Natural killer cell (primary cell): ENCODE data around the gene TTC23. TPM values are rescaled to one million over a fixed set of nuclear protein-coding genes. Genes with fewer than 3 reads are reported as not detected.

Source experiments
- ATAC-seq, 3 donors: fragments of 150-1000 bp in 2 of 3; fragments of 200-7000 bp in 1 of 3; cut with Tn5 transposase; 1 replicate in 1 of 3; 2 replicates in 2 of 3; pipeline ENCODE4 v1.10.0; 2021; ENCODE audit warnings: mild to moderate bottlenecking in 2 of 3, moderate library complexity in 2 of 3
- DNase-seq, 2 donors: peaks; one replicate each; pipeline versions ENCODE4 v3.0.0 to v3.0.0-alpha.2; 2013 to 2021; ENCODE audit warnings: mixed read lengths in 1 of 2
- H3K27ac ChIP-seq: one replicate; pipeline ENCODE4 v1.5.1; 2013; ENCODE audit warnings: mild to moderate bottlenecking, low read length
- H3K27me3 ChIP-seq: one replicate; pipeline ENCODE4 v1.6.1; 2013; ENCODE audit warnings: low read length; ENCODE audit not compliant: control insufficient read depth, insufficient read depth
- H3K36me3 ChIP-seq: one replicate; pipeline ENCODE4 v1.6.1; 2013; ENCODE audit warnings: low read length; ENCODE audit not compliant: control insufficient read depth, insufficient read depth
- H3K4me1 ChIP-seq: one replicate; pipeline ENCODE4 v1.6.1; 2013; ENCODE audit warnings: low read length; ENCODE audit not compliant: control insufficient read depth, insufficient read depth
- H3K4me3 ChIP-seq: one replicate; pipeline ENCODE4 v1.5.1; 2013; ENCODE audit warnings: low read length
- H3K9me3 ChIP-seq: one replicate; pipeline ENCODE4 v1.6.1; 2013; ENCODE audit warnings: low read length; ENCODE audit not compliant: control insufficient read depth, insufficient read depth
- H3K27ac Mint-ChIP-seq, 2 donors: one replicate each; pipeline ENCODE4 v1.8.0; 2022; ENCODE audit warnings: mild to moderate bottlenecking in 2 of 2, mixed read lengths in 2 of 2, moderate library complexity in 1 of 2
- H3K27me3 Mint-ChIP-seq, 2 donors: one replicate each; pipeline ENCODE4 v1.8.0; 2022; ENCODE audit warnings: low read depth in 2 of 2, mixed read lengths in 2 of 2
- H3K36me3 Mint-ChIP-seq: one replicate; pipeline ENCODE4 v1.8.0; 2022; ENCODE audit warnings: mixed read lengths
- H3K4me1 Mint-ChIP-seq, 2 donors: one replicate each; pipeline ENCODE4 v1.8.0; 2022; ENCODE audit warnings: mixed read lengths in 2 of 2
- H3K4me3 Mint-ChIP-seq: one replicate; pipeline ENCODE4 v1.8.0; 2022; ENCODE audit warnings: mild to moderate bottlenecking, moderate library complexity, mixed read lengths
- H3K9me3 Mint-ChIP-seq, 2 donors: one replicate each; pipeline ENCODE4 v1.8.0; 2022; ENCODE audit warnings: mixed read lengths in 2 of 2
- WGBS: methylation state at CpG from one replicate; pipeline ENCODE4 v1.1.7; 2013; ENCODE audit warnings: missing lambda C conversion rate; ENCODE audit not compliant: insufficient coverage; 5-methylcytosine and 5-hydroxymethylcytosine counted together
- intact Hi-C: fragments of 100-400 bp; cut with micrococcal nuclease; formaldehyde crosslinking; loops from one replicate; pipeline ENCODE4 v1.14.2; 2022
- total RNA-seq, 4 donors: library from RNA; stranded (reverse); fragments of 120-200 nt in 1 of 4; gene quantifications; one replicate each; pipeline versions ENCODE4 v1.2.3 to v1.2.4, GENCODE V29; 2013 to 2022
- TF ChIP-seq, protein P1 (sequence below): fragments of 200-600 bp; IDR thresholded peaks from one replicate; pipeline ENCODE4 v1.8.0; 2022; ENCODE audit warnings: antibody characterized with exemption

The TTC23 gene
- total RNA-seq, 3 donors from 2014 or later (not counting 1 experiment from before 2014, with no cell fraction given), result 0.75 to 1.1 (median 1.0) TPM

DNA sequence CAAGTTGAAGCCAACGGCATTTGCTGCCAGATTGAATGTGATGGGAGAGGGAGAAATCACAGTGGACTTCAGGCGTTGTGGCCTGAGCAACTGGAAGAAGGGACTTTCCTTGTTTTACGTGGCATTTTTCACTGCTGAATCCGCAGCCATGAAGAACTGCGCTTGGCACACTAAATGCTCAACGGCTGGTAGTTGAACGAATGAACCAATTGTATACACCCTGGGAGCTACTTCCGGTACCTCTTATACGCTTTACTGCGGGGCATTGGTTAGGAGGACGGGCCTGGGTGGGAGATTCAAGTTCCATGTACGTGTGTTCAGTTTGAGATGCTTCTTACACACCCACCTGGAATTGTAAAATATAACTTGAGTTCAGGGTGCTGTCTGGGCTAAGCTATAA, 139.3 kb downstream of the TTC23 start:
- Mint-ChIP-seq H3K36me3 (no peaks in the 10 kb centered on the region), H3K4me3 (no peak overlapping the region), H3K4me1 (peaks cover 0 to 8% of the 10 kb centered on the region in 2 donors), H3K27me3 (peaks cover 13% of the 10 kb centered on the region in 2 donors), H3K9me3 (no peaks in the 10 kb centered on the region), H3K27ac (no peak overlapping the region)
- Histone ChIP-seq H3K27ac (no peak overlapping the region), H3K4me3 (no peak overlapping the region), H3K9me3 (no peaks in the 10 kb centered on the region), H3K36me3 (no peaks in the 10 kb centered on the region), H3K27me3 (peaks cover 4% of the 10 kb centered on the region), H3K4me1 (peaks cover 8% of the 10 kb centered on the region)
- WGBS, result 95% methylated on average over 12 of the region's 12 CpGs
- ATAC-seq, result no peak
- intact Hi-C loops, result no loop called here
- no peak for DNase-seq
- TF ChIP-seq, protein P1, sequence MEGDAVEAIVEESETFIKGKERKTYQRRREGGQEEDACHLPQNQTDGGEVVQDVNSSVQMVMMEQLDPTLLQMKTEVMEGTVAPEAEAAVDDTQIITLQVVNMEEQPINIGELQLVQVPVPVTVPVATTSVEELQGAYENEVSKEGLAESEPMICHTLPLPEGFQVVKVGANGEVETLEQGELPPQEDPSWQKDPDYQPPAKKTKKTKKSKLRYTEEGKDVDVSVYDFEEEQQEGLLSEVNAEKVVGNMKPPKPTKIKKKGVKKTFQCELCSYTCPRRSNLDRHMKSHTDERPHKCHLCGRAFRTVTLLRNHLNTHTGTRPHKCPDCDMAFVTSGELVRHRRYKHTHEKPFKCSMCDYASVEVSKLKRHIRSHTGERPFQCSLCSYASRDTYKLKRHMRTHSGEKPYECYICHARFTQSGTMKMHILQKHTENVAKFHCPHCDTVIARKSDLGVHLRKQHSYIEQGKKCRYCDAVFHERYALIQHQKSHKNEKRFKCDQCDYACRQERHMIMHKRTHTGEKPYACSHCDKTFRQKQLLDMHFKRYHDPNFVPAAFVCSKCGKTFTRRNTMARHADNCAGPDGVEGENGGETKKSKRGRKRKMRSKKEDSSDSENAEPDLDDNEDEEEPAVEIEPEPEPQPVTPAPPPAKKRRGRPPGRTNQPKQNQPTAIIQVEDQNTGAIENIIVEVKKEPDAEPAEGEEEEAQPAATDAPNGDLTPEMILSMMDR, result no peak

DNA sequence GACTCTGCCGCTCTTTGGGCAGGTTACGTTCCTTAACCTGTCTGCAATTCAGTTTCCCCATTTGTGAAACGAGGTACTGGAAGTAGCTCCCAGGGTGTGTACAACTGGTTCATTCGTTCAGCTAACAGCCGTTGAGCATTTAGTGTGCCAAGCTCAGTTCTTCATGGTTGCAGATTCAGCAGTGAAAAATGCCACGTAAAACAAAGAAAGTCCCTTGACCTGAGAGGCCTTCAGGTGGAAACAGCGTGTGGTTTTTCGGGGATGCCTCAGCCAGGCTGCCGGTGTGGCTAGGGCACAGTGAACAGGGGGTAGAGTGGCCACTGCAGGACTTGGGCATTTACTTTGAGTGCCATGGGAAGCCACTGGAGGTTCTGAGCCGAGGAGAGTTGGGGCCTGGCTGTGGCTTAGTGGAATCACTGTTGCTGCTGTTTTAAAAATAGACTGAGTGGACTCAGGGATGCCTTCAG, 139.8 kb downstream of the TTC23 start:
- H3K4me1 Mint-ChIP-seq, result peaks cover 0 to 12% of the 10 kb centered on the region in 2 donors
- H3K9me3 Mint-ChIP-seq, result no peaks in the 10 kb centered on the region
- no peak overlapping the region for H3K4me3 Mint-ChIP-seq
- DNase-seq (no peak), ATAC-seq (no peak)
- H3K27ac ChIP-seq, result no peak overlapping the region
- H3K9me3 ChIP-seq, result no peaks in the 10 kb centered on the region
- TF ChIP-seq, protein P1, result no peak
- H3K4me1 ChIP-seq, result peaks cover 11% of the 10 kb centered on the region
- H3K36me3 Mint-ChIP-seq, result no peaks in the 10 kb centered on the region
- peaks cover 4% of the 10 kb centered on the region for H3K27me3 ChIP-seq
- H3K27ac Mint-ChIP-seq, result no peak overlapping the region
- H3K4me3 ChIP-seq, result no peak overlapping the region
- intact Hi-C loops, result no loop called here
- no peaks in the 10 kb centered on the region for H3K36me3 ChIP-seq
- 74% methylated on average over 10 of the region's 10 CpGs for WGBS
- H3K27me3 Mint-ChIP-seq, result peaks cover 13% of the 10 kb centered on the region in 2 donors

DNA sequence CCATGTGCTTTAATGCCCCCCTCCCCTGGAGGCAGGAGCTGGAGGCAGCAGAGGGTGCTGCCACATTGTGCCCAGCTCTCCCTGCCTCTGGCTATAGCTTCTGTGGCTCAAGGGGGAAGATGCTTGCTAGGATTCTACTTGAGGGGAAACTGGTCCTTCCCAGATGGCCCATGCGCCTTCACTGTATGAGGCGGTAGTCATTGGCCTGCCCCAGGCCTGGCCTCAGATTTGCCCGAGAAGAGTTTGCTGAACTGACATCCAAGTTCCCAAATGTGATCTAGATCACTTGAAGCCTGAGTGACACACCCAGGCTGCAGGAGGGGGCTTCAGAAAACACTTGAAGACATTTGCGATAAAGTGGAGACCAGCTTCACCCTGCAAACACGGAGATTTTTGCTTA, 140.4 kb downstream of the TTC23 start:
- Mint-ChIP-seq H3K4me1 (peaks cover 0 to 12% of the 10 kb centered on the region in 2 donors), H3K9me3 (no peaks in the 10 kb centered on the region), H3K4me3 (no peak overlapping the region), H3K27ac (no peak overlapping the region), H3K36me3 (no peaks in the 10 kb centered on the region), H3K27me3 (peaks cover 13% of the 10 kb centered on the region in 2 donors)
- Histone ChIP-seq H3K9me3 (no peaks in the 10 kb centered on the region), H3K36me3 (no peaks in the 10 kb centered on the region), H3K27ac (no peak overlapping the region), H3K4me3 (no peak overlapping the region), H3K27me3 (peaks cover 4% of the 10 kb centered on the region), H3K4me1 (peaks cover 11% of the 10 kb centered on the region)
- intact Hi-C loops, result no loop called here
- no peak for ATAC-seq
- TF ChIP-seq, protein P1, result no peak
- WGBS, result 95% methylated on average over 5 of the region's 5 CpGs
- no peak for DNase-seq
